HG03432 (cell line): ENCODE measurements around the gene RPS14.
A peak's percentile ranks its signal among the peaks of the same experiment; 100 is the strongest.
"Not testable (repeated sequence)": the region's sequence is repeated elsewhere in the genome, so short reads cannot be mapped to it uniquely, and the experiment has no call there.

Source experiments
- ATAC-seq: cut with Tn5 transposase; IDR thresholded peaks from one replicate; pipeline ENCODE4 v1.9.1; 2021; ENCODE audit warnings: mild to moderate bottlenecking, moderate library complexity; ENCODE audit not compliant: unreplicated experiment

RPS14 gene

DNA sequence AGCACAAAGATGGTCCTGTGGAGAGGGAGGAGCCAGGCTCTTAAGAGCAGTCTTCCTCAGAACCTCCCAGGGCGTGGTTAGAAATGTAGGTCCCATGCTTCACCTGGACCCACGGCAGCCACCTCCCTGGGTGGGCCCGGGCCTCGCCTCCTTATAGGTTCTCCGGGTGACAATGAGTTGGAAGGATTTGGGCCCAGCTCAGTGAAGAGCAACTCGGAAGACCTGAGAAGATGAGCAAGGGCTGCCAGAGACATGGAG, 32.1 kb upstream of the RPS14 start:
- no peak for ATAC-seq

DNA sequence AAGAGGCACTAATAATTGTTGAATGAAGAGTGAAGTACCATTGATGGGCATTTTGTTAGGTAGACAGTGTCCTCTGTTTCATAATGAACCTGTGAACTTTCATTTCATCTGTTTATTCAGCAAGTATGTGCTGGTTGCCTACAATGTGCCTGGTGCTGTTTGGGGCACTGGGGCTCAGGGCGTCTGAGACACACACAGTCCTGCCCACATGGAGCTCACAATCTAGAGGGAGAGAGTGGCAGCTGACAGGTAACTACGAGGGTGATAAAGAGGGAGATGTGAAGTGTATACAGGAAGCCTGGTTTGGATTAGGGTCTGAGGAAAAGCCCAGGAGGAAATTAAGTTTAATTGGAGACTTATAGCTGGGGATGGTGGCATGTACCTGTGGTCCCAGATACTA, 29.9 kb upstream of the RPS14 start:
- ATAC-seq, result no peak

DNA sequence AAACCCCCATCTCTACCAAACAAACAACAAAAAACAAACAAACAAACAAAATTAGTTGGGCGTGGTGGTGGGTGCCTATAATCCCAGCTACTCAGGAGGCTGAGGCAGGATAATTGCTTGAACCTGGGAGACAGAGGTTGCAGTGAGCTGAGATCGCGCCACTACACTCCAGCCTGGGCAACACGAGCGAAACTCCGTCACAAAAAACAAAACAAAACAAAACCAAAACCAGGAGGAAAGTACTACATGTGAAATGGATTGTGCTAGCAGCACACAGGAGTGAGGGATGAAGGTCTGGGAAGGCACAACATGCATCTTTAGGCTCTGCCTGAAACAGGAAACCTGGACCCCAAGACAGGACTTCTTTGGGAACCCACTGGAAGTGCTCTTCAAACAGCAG, 27.0 kb upstream of the RPS14 start:
- ATAC-seq, result not testable (repeated sequence)

DNA sequence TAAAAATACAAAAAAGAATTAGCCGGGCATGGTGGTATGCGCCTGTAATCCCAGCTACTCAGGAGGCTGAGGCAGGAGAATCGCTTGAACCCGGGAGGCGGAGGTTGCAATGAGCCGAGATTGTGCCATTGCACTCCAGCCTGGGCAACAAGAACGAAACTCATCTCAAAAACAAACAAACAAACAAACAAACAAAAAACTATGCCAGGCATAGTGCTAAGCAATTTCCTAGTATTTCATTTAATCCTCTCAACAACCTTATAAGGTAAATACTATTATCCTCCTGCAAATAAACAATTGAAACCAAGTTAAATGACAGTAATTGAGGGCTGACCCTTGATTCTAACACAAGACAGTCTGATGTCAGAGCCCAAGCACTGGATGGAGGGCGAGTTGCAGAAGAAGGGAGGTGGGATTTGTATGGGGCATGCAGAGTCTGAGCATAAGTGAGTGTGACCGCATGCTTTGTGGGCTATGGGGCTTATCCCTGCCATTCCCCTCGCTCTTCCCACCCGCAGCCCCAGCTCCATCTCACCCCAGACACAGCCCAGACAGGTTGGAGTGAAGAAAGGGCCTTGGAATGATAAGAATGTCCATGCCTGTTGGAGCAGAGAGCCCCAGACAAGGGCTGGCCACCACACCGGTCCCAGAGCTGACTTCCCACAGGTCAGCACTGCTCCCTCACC, 24.3 kb upstream of the RPS14 start:
- ATAC-seq, result no peak

DNA sequence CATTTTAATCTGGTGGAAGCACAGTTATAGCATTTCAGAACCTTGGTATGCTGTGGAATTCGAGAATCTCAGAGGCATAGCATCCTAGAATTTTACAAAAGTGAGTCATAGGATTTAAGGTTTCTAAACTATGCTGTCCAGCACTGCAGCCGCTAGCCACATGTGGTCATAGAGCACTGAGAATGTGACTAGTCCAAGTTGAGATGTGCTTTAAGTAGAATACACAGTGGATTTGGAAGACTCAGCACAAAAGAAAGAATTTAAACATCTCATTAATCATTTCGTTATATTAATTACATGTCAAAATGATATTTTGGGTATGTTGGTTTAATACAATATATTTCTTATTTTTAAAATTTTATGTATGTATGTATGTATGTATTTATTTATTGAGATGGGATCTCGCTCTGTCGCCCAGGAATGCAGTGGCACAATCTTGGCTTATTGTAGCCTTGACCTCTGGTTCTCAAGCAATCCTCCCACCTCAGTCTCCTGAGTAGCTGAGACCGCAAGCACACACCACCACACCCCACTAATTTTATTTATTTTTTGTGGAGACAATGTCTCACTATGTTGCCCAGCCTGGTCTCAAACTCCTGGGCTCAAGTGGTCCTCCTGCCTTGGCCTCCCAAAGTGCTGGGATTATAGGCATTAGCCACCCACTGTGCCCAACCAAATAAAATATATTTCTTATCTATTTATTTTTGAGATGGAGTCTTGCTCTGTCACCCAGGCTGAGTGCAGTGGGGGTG, 20.4 kb upstream of the RPS14 start:
- ATAC-seq, result no peak

DNA sequence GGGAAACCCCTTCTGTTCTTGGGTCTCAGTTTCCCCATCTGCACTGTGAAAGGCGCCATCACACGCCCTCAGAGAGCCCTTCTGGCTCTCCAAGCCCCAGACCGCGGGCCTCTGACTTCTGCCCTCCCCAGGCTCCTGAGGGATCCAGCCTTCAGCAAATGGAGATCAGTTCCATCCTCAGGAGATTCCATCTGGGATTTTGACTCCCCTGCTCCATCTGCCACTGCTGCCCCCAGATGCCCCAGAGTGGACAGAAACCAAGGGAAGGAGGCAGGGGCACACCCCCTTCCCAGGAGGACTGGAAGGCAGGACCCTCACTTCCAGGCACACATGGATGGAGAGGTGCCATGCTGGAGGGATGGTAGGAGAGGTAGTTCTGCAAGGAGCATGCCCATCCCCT, 18.7 kb upstream of the RPS14 start:
- ATAC-seq, result no peak

DNA sequence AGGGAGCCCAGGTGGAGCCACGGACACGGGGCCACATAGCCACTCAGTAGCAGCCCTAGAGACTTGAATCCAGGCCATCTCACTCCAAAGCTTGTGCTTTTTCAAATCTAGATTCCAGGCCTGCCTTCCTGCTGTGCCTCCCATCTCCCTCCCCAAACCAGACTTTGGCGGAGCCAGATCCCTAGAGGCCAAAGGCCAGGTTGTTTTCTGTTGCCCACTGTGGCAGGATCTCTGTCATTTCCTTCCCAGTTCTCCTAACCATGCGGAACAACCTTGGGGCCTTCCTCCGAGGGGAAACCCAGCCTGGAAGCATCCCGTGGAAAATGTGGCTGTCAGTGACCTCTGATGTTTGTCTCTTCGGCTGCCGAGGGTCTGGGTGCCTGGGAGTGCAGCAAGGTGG, 16.4 kb upstream of the RPS14 start:
- ATAC-seq, result no peak

- no peak for ATAC-seq
Measured at GRCh38 chr5:150464554-150465012, 15.0 kb upstream of the RPS14 start.

GRCh38 chr5:150461231-150461630, 11.7 kb upstream of the RPS14 start:
- peak; percentile 79 for ATAC-seq

- no peak for ATAC-seq
Measured at GRCh38 chr5:150460781-150461180, 11.2 kb upstream of the RPS14 start.

DNA sequence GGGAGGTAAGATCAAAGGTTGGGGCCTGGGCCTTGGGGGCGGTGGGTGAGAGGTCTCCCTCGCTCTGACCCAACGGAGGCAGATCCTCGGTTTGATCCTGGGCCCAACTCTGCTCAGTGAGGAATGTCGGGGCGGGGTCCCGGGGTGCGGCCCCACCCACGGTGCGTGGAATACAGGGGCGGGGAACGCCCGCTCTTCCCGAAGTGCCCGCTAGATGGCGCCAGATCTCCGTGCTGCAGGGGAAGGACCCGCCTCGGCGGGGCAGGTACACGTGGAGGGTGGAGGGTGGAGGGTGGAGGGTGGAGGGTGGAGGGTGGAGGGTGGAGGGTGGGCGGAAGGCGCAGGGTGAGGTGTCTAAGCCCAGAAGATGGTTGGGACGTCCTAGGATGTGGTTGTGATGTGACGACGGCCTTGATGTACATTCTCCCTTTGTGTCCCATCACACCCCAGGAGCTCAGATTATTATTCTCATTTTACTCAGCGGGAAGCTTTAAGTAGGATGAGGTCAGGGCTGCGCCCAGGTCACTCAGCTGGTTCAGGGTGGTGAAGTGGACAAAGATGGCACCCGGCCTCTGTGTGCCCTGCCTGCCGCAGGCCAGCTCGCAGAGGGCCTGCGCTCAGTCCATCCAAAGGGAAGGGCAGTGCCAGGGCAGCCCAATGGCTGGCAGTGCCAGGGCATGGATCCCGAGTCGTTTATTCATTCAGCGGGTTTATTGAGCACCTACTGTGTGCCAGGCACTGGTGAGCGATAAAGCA, 9.4 kb upstream of the RPS14 start:
- ATAC-seq, result peak; percentile 80

DNA sequence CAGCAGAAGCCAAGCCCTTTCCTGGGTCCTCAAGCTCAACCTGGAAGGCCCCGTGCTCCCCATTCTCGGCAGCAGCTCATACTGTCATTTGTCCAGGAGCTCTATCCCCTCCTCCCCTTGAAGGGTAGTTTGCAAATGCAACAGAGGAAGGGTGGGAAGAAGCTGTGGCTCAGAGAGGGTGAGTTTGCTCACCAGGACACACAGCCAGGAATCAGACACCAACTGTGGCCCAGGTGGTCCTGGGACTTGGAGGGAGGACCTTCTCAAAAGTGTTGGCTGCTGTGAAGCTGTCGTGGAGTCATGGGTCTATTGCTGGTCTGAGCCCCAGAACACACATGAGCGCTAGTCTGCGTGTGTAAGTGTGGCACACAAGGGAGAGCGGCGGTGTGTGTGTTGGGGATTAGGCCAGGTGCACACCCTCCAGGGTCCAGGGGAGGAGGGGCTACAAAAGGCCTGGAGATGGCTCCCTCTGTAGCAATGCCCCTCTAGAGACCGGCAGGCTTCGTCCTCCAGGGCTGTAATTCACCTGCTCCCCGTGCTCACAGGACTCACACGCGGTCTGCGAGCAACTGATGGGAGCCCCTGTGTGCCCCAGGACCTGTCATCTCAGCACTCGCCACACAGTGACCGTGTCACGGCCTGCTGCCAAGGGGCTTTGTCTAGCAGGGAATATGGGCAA, 8.2 kb upstream of the RPS14 start:
- ATAC-seq, result no peak

GRCh38 chr5:150457121-150457520, 7.6 kb upstream of the RPS14 start:
- ATAC-seq, result no peak

DNA sequence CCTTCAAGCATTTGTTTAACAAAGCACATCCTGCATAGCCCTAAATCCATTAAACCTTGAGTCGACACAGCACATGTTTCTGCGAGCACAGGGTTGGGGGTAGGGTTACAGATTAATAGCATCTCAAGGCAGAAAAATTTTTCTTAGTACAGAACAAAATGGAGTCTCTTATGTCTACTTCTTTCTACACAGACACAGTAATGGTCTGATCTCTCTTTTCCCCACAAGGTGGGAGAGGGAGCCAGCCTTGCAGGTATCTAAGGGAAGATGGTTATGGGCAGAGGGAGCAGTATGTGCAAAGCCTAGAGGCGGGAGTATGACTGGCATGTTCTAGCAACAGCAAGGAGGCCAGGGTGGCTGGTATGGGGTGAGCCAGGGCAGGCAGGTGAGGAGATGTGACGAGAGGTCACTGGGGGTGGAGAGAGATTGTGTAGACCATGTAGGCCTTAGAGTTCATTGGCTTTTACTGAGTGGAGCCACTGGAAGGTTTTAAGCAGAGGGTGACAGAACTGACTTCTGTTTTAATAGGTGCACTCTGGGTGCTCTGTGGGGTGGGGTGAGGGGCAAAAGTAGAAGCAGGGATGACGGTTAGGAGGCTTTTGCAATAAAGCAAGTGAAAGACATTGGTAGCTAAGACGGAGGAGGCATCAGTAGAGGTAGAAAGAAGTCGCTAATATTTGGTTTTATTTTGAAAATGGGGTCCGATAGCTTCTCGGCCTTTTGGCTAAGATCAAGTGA, 5.1 kb upstream of the RPS14 start:
- no peak for ATAC-seq

- ATAC-seq, result not testable (repeated sequence)
Measured at GRCh38 chr5:150454027-150454426, 4.5 kb upstream of the RPS14 start.

GRCh38 chr5:150452914-150453313, 3.4 kb upstream of the RPS14 start:
- no peak for ATAC-seq

GRCh38 chr5:150451594-150451993, 2.1 kb upstream of the RPS14 start:
- no peak for ATAC-seq

DNA sequence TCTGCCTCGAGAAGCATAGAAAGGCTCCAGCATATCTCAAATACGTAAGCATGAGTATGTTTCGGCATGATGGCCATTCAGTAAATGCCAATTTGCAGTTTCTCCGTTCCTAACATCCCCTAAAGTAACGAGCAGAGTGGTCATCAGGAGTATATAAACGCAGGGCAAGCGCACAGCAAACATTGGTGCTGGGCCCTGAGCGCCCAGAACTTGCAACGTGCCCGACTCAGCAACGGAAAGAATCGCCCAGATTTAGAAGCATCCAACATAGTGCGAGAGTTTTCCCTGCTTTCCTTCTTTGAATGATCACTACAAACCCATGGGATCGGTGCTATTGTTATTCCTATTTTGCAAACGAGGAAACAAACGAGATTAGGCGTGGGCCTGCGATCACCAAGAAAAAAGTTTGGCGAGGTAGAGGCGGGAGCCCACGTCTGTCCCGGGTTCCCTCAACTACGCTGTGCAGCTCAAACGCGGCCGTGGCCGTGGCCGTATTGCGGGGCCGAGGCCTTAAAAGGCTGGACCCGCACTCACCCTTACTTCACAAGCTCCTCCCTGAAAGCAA, 505 bp downstream of the RPS14 start:
- peak; percentile 38 for ATAC-seq

GRCh38 chr5:150448334-150448733, 1.2 kb downstream of the RPS14 start:
- ATAC-seq, result no peak

GRCh38 chr5:150447188-150447587, 2.4 kb downstream of the RPS14 start:
- ATAC-seq, result no peak
